H1 (cell line): Measurements from ENCODE around the gene SFRP5.

Source experiments
- POLR2A ChIP-seq, 2 experiments: IDR thresholded peaks; 1 replicate in 1 of 2; 2 replicates in 1 of 2; pipeline ENCODE4 v1.6.1; 2011; ENCODE audit warnings: low read depth in 2 of 2, low read length in 2 of 2, mild to moderate bottlenecking in 2 of 2; ENCODE audit errors: control extremely low read depth in 1 of 2
- SIN3A ChIP-seq, 2 experiments: IDR thresholded peaks in 1 of 2; conservative IDR thresholded peaks in 1 of 2; 2 replicates each; pipeline ENCODE4 v1.6.1; 2011 to 2012; ENCODE audit warnings: low read length in 2 of 2, improper control_type of control experiment in 1 of 2, low read depth in 1 of 2, mild to moderate bottlenecking in 1 of 2
- SP1 ChIP-seq: IDR thresholded peaks from 2 replicates; pipeline ENCODE4 v1.6.1; 2011; ENCODE audit warnings: low read depth, low read length
- TF ChIP-seq, protein P1 (sequence below), 3 experiments: IDR thresholded peaks; 1 replicate in 2 of 3; 2 replicates in 1 of 3; pipeline versions ENCODE4 v1.5.1 to v1.6.1; 2011; ENCODE audit warnings: low read length in 3 of 3, mild to moderate bottlenecking in 3 of 3, inconsistent platforms in 2 of 3, low read depth in 1 of 3, moderate library complexity in 1 of 3; ENCODE audit not compliant: insufficient read depth in 1 of 3; ENCODE audit errors: control extremely low read depth in 1 of 3
- TF ChIP-seq, protein P2 (sequence below): IDR thresholded peaks from 2 replicates; pipeline ENCODE4 v1.6.1; 2012; ENCODE audit warnings: inconsistent platforms

DNA sequence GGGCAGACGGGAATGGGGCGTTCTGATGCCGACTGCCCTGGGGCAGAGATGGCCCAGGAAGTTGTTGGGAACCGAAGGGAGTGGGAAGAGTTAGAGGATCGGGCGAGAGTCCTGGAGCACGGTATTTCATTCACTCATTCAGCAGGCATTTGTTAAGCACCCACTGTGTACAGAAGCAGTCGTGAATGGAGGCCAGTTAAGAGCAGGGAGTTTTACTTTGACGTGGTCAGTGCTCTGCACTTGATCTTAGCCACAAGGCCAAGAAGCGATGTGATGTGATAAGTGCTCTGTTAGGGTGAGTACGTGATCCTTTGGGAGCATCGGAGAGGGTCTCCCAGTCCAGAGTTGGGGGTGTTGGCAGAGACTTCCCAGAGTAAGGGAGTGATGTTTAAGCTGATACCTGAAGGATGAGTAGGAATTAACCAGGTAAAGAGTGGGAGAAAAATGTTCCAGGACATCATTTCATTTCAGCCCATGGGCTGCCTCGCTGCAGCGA lies 34.0 kb downstream of the SFRP5 start:
- TF ChIP-seq SIN3A (conservative IDR thresholded peaks at IDR 0.05 in 1 of 2, IDR thresholded peaks at IDR 0.05 in 1 of 2; ENCODE audit: low read depth in 1 of 2, low read length in 2 of 2) (no peak), SP1 (no peak), POLR2A (IDR thresholded peaks at IDR 0.05; ENCODE audit: control extremely low read depth in 1 of 2, low read depth in 2 of 2, low read length in 2 of 2) (no peak)
- TF ChIP-seq, protein P1, sequence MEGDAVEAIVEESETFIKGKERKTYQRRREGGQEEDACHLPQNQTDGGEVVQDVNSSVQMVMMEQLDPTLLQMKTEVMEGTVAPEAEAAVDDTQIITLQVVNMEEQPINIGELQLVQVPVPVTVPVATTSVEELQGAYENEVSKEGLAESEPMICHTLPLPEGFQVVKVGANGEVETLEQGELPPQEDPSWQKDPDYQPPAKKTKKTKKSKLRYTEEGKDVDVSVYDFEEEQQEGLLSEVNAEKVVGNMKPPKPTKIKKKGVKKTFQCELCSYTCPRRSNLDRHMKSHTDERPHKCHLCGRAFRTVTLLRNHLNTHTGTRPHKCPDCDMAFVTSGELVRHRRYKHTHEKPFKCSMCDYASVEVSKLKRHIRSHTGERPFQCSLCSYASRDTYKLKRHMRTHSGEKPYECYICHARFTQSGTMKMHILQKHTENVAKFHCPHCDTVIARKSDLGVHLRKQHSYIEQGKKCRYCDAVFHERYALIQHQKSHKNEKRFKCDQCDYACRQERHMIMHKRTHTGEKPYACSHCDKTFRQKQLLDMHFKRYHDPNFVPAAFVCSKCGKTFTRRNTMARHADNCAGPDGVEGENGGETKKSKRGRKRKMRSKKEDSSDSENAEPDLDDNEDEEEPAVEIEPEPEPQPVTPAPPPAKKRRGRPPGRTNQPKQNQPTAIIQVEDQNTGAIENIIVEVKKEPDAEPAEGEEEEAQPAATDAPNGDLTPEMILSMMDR (IDR thresholded peaks at IDR 0.05; ENCODE audit: control extremely low read depth in 1 of 3, insufficient read depth in 1 of 3, low read depth in 1 of 3, low read length in 3 of 3) = no peak
- TF ChIP-seq, protein P2, sequence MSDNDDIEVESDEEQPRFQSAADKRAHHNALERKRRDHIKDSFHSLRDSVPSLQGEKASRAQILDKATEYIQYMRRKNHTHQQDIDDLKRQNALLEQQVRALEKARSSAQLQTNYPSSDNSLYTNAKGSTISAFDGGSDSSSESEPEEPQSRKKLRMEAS = no peak
